ENCODE results near the gene RPL13A.
"Not testable (repeated sequence)": the region's sequence is repeated elsewhere in the genome, so short reads cannot be mapped to it uniquely, and the experiment has no call there.

Gene RPL13A

DNA sequence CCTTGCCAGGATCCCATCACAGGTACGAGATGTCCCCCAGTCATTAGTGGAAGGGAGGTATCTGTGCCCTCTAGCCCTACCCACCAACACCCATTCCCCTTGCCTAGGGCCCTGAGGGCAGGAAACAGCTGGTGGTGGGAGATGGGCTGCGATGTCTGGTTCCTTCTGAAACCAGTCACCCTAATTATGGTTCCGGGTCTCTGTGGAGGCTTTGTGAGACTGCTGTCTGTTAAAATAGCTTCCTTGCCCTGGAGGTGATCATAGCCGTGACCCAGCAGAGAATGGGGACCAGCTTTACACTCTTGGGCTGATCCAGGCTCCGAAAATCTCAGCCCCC is 28.9 kb upstream of the RPL13A start:
- DNase-seq, result no peak

DNA sequence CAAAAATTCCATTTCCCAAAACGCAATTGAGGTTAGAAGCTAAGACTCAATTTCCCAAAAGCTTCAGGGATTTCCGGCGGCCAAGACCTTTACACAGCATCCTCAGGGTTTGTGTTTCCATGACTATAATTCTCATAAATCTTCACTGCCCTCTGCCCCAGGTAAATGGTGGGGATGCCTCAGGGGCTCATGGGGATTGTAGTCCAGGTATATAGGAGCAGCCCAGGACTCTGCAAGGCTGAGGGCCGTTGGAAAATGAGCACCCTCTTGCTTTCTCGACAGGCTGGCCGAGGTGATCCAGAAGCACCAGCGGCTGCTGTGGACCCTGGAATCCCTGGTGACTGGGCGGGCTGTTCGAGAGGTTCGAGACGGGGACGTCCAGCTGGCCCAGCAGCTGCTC is 28.0 kb upstream of the RPL13A start:
- no peak for DNase-seq

DNA sequence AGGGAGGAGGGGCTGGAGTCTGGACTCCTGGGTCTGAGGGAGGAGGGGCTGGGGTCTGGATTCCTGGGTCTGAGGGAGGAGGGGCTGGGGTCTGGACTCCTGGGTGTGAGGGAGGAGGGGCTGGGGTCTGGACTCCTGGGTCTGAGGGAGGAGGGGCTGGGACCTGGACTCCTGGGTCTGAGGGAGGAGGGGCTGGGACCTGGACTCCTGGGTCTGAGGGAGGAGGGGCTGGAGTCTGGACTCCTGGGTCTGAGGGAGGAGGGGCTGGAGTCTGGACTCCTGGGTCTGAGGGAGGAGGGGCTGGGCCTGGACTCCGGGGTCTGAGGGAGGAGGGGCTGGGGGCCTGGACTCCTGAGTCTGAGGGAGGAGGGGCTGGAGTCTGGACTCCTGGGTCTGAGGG is 26.3 kb upstream of the RPL13A start:
- not testable (repeated sequence) for DNase-seq

DNA sequence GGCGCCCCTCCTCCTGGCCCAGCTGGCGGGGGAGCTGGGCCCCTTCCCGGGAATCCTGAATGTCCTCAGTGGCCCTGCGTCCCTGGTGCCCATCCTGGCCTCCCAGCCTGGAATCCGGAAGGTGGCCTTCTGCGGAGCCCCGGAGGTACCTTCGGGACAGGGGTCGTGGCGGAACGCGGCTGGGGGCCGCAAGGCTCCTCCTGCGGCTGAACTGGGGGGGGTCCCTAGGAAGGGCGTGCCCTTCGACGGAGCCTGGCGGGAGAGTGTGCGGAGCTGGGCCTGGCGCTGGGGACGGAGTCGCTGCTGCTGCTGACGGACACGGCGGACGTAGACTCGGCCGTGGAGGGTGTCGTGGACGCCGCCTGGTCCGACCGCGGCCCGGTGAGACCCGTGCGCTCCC is 25.8 kb upstream of the RPL13A start:
- DNase-seq, result no peak

DNA sequence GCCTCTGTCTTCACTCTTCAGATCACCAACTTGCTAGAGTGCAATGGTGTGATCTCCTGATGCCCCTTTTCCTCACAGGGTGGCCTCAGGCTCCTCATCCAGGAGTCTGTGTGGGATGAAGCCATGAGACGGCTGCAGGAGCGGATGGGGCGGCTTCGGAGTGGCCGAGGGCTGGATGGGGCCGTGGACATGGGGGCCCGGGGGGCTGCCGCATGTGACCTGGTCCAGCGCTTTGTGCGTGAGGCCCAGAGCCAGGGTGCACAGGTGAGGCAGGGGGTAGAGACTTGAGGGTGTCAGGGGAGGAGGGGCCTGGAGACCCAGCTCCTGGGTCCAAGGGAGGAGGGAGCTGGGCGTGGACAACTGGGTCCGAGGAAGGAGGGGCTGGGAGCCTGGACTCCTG is 24.9 kb upstream of the RPL13A start:
- no peak for DNase-seq

DNA sequence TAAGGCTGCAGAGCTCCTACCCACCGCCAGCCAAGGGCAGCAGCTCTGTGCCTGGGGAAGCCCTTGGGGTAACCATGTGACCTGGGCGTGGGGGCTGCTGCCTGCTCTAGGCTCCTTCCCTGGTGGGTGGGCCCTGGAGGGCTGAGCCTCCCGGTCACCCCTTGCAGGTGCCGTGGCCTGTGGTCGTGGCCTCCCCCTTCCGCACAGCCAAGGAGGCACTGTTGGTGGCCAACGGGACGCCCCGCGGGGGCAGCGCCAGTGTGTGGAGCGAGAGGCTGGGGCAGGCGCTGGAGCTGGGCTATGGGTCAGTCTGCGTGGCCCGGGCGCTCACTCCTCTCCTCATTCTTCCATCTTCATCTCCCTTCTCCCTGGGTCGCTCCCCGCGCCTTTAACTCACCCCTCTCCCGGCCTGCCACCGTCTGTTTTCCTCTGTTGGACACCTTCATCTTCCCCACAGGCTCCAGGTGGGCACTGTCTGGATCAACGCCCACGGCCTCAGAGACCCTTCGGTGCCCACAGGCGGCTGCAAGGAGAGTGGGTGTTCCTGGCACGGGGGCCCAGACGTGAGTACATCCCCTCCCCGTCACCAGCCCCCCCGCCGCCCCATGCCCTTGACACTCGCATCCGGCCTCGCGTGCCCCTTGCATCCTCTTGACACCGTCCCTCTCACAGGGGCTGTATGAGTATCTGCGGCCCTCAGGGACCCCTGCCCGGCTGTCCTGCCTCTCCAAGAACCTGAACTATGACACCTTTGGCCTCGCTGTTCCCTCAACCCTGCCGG is 23.3 kb upstream of the RPL13A start:
- DNase-seq, result no peak

DNA sequence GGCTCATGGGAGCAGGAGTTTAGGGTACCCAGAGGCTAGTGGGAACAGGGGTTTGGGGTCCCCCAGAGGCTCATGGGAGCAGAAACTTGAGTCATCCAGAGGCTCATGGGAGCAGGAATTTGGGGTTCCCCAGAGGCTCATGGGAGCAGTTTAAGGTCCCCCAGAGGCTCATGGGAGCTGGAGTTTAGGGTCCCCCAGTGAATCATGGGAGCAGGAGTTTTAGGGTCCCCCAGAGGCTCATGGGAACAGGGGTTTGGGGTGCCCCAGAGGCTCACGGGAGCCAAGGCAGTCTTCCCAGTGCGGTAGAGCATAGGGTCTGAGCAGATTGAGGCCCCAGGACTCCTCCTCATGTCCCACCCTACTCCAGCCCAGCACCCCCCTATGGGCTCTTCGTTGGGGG is 22.0 kb upstream of the RPL13A start:
- DNase-seq, result no peak

DNA sequence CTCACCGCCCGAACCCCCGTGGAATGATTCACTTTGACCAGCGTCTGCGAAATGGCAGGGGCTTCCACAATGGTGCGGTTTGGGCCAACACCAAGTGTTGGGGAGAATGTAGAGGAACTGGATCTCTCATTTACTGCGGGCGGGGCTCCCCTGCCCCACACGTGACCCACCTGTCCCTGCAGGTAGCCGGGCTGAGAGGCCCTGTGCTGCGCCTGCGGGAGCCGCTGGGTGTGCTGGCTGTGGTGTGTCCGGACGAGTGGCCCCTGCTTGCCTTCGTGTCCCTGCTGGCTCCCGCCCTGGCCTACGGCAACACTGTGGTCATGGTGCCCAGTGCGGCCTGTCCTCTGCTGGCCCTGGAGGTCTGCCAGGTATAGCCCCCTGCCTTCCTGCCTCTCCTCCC is 19.2 kb upstream of the RPL13A start:
- no peak for DNase-seq

DNA sequence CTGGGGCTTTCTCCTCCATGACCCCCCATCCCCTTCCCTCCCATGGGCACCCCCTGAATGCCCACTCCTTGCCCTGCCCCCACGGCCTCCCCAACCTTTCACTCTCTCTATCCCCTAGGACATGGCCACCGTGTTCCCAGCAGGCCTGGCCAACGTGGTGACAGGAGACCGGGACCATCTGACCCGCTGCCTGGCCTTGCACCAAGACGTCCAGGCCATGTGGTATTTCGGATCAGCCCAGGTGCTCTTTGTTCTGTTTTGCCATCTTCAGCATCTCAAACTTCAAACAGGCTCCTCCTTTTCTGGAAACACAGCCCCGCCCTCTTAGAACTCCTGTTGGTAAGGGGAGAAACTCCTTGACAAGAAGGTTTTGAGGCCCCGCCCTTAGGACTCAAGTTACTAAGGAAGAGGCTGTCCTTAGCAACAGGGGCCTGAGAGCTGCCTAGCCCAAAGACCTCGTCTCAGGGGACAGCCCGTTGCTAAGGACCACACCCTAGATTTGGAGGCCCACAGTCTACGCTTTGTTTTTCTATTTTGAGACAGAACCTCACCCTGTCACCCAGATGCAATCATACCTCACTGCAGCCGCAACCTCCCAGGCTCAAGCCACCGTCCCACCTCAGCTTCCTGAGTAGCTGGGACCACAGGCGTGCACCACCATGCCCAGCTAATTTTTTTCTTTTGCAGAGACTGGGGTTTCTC is 18.5 kb upstream of the RPL13A start:
- no peak for DNase-seq

DNA sequence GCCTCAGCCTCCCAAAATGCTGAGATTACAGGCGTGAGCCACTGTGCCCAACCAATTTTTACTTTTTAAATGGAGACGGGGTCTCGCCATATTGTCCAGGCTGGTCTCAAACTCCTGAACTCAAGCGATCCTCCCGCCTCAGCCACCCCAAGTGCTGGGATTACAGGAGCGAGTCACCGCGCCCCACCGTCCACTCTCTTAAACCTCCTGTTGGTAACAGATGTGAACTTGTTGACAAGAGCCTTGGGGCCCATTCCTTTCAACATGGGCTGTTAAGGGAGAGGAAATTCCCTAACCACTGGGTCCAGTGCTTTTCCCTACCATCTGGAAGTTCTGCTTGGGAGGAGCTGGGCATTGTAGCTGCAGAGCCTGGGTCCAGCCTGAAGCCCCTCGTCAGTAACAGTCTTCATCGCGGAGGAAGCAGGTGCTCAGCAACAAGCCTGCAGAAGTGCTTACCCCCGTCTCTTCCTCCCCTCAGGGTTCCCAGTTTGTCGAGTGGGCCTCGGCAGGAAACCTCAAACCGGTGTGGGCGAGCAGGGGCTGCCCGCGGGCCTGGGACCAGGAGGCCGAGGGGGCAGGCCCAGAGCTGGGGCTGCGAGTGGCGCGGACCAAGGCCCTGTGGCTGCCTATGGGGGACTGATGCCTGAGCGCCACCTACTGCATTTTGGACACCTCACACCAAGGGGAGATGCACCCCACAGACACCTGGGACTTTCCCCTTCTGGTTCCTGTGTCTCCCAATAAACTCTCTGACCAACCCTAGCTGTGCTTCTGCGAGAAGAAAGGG is 17.4 kb upstream of the RPL13A start:
- DNase-seq, result no peak

DNA sequence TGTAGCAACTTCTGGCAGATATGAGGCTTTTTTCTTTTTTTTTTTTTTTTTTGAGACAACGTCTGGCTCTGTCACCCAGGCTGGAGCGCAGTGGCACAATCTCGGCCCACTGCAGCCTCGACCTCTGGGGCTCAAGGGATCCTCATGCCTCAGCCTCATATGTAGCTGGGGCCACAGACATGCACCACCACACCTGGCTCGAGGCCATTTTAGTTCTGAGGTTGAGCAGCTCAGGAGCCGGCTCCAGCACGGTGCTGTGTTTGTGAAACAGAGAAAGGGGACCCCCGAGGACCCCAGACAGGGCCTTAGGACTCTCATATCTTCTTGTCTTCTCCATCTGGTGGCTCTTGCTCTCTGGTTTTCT is 16.8 kb upstream of the RPL13A start:
- no peak for DNase-seq

DNA sequence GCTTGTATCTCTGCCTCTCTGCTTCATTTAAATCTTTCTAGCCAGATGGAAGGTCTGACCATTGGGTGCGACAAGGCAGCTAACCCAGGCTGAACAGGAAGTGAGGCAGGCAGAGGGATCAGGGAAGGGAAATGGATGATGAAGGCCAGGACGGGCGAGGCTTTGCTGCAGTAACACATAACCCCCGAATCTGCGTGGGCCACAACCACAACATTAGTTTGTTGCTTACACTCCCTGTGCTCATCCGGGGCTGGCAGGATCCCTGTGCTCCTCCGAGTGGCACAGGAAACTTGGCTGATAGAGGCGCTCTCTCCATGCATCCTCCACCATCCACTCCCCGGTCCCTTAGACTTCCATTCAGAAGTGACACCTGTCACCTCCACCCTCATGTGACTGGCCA is 14.5 kb upstream of the RPL13A start:
- no peak for DNase-seq

DNA sequence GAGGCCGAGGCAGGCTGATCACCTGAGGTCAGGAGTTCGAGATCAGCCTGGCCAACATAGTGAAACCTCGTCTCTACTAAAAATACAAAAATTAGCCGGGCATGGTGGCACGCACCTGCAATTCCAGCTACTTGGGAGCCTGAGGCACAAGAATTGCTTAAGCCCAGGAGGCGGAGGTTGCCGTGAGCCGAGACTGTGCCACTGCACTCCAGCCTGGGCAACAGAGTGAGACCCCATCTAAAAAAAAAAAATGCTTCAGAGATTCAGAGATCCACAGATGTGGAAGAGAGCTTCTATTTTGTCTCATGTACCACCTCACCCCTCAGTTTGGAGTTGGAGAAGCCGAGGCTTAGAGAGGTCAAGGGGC is 13.9 kb upstream of the RPL13A start:
- not testable (repeated sequence) for DNase-seq

DNA sequence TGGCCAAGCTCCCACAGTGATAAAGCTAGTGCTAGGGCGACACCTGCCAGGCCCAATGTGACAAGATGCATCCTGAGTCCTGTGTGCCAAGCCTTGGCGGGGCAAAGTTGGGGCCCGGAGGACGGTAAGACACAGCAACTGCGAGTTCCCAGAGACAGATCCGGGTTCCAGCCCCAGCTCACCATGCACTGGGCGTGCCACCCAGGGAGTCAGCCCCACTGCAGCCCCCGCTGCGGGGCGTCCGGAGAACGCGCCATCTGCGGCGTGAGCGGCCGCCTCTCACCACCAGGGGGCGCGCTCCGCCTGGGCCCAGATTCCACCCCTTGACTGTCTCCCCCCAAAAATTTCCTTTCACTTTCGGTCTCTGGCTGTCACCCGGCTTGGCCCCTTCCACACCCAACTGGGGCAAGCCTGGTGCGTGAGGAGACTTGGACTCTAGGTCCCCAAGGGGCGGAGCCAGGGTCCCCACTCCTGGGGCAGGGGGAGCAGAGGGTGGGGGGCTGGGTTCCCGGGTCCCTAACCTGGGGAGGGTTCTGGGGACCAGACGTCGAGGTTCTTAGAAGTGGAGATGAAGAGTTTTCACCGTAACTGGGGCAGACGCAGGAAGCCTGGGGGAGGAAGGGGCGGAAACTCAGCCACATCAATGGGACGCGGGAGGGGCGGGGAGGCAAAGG is 13.4 kb upstream of the RPL13A start, which contains the start of gene FLT3LG:
FLT3LG (plus strand) TSS at position 348 of the 674 bp plus-strand sequence. CDS start 425 bp downstream, outside the sequence.
- peak; percentile 57 for DNase-seq

DNA sequence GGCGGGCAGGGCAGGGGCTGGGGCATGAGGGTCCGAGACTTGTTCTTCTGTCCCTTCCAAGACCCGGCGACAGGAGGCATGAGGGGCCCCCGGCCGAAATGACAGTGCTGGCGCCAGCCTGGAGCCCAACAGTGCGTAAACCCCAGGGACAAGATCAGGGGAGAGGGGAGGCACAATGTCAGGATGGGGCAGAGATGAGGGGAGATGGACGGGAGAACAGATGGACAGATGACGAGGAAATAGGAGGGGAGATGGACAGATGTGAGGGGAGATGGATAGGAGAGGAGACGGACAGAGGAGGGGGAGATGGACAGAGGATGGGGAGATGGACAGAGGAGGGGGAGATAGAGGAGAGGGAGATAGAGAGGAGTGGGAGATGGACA is 12.9 kb upstream of the RPL13A start:
- DNase-seq, result no peak

DNA sequence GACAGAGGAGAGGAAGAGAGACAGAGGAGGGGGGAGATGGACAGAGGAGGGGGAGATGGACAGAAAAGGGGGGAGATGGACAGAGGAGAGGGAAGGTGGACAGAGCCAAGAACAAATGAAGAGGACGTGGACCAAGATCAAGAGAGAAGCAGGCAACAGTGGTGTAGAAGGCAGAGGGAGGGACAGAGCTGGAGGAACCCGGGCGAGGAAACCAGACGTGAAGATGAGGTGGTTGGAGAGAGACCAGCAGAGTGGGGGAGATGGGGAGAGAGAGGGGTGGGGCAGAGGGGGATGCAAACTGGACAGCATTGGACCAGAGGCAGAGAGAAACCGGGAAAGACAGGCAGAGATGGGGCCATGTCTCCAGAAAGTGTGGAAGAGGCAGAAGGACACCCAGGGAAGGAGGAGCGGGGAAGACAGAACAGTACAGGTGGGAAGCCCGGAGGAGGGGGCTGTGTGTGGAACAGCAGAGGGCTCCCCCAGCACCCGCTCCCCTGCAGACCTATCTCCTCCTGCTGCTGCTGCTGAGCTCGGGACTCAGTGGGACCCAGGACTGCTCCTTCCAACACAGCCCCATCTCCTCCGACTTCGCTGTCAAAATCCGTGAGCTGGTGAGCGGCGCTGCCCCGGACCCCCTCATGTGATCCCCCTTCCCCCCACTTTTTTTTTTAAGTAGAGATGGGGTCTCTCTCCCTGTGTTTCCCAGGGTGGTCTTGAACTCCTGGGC is 12.1 kb upstream of the RPL13A start:
- no peak for DNase-seq

DNA sequence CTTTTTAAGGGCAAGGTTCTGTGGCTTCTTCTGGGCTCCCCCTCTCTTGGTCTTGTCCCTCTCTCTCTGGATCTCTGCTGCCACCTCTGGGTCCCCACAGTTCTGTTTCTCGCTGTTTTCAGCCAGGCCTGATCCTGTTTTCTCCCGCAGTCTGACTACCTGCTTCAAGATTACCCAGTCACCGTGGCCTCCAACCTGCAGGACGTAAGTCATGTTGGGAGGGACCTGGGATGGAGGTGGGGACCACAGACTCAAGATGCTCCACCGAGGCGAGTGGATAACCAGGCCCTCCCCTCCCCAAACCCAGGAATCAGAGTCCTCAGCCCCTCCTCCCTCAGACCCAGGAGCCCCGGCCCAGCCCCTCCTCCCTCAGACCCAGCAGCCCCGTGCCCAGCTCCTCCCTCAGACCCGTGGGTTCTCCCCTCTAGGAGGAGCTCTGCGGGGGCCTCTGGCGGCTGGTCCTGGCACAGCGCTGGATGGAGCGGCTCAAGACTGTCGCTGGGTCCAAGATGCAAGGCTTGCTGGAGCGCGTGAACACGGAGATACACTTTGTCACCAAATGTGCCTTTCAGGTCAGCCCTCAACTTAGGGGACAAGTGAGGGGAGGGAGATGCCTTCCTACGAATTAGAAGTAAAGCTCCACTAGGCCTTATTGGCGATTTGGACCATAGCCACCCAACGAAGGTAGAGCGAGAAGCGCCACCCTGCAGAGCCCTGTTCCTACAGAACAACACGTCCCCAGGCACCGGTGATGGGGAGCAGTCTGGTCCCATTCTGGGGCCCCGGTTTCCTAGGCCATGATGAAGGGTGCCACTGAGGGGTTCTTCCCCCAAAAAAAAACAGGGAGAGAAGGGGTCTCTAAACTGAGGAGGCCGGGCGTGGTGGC is 11.2 kb upstream of the RPL13A start:
- DNase-seq, result no peak

DNA sequence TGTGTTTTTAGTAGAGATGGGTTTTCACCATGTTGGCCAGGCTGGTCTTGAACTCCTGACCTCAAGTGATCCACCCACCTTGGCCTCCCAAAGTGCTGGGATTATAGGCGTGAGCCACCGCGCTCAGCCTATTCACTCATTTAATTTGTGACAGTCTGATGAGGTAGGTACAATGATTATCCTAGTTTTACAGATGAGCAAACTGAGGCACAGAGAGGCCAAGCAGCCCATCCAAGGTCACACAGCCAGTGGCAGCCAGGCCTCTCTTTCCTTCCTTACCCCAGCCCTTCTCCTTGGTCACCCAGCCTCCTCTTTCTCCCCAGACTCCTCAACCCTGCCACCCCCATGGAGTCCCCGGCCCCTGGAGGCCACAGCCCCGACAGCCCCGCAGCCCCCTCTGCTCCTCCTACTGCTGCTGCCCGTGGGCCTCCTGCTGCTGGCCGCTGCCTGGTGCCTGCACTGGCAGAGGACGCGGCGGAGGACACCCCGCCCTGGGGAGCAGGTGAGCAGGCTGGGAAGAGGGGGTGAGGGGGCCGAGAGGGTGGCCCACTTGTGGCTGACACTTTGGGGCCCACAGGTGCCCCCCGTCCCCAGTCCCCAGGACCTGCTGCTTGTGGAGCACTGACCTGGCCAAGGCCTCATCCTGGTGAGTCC is 7.3 kb upstream of the RPL13A start:
- DNase-seq, result no peak

DNA sequence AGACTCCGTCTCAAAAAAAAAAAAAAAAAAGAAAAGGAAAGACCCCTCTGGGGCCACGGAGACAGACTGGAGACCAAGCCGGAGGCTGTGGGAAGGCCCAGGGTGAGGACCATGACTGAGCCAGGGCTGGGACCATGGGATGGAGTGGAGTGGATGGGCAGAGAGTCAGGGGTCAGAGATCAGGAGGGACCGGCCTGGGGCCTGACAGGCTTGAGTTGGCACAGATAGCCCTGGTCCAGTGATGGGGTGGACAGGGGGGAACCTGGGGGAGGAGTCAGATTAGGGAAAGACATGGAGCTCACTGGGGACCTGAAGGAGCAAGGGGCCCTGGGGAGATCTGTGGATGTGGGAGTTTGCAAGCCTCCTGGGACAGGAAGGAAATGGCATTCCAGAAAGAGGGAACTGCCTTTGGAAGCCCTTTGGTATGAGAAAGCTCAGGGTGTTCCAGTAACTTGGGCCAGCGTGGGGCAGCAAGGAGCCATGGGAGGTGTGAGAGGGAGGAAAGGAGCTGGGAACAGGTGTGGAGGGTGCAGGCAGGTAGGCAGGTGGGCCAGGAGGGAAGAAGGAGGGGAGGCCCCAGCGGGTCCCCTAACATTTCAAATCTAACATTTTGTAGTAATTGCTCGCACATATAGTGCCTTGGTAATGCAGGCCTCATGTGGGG is 6.3 kb upstream of the RPL13A start:
- DNase-seq, result no peak

DNA sequence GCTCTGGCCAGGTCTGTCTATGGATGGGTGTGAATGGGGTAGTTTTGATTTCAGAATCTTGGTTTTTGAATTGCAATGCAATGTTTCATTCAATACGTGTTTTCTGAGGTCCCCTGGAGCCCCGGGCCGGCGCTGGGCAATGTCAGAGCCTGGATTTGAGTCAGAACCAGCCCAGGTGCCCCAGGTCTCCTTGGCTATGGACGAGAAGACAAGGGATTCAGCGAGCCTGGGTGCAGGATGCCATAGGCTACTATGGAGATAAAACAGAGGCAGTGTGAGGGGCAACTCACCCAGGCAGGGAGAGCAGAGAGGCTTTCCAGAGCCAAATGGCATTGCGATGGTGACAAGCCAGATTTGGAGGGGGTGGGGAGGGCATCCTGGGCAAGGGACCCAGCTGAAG is 1.2 kb upstream of the RPL13A start:
- DNase-seq, result no peak

All from NCI-H774 (cell line).